ENCODE measurements around the gene DHX32.
"Not testable (repeated sequence)": the region's sequence is repeated elsewhere in the genome, so short reads cannot be mapped to it uniquely, and the experiment has no call there.

Gene DHX32

DNA sequence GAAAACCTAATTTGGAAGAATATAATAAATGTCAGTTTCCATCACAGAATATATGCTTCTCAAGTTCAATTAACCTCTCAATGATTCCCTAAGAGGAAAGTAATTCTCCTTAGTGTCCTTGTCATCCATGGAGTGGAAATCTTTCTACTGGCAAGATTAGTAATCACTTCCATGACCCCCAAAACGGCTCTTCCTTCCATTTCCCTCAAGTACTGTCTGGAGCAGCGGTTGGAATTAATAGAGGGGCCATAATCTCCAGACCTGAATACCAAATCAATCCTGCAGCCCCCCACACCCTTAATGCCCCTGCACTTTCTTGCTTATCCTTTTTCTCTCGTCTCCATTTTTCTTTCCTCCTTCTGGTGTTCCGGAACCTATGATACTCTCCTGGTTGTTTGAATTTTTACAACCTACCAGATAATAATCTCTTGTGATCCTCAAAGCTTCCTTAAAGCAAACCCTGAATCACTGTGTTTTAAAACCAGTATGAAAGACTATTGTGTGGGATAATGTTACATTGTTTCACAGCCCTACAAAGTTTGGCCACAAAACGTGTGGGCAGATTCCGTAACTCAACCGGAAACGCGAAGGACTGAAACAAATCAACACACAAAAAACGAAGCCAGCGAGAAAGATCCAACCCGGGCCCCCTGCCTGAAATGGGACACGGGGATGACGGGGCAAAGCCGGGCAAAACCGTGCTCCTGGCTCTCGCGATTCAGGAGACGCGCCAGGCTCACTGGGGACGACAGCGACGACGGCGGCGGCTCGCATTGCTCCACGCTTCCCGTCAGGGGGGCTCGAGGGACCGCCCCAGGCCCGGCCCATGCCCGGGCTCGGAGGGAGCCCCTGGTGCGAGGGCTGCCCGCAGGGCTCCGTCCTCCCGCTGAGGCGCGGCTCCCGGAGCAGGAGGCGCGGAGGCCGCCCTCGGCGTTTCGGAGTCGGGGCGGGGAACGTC, 14.3 kb upstream of the DHX32 start:
- DNase-seq (ENCODE audit: low spot score), result peak; percentile 61

DNA sequence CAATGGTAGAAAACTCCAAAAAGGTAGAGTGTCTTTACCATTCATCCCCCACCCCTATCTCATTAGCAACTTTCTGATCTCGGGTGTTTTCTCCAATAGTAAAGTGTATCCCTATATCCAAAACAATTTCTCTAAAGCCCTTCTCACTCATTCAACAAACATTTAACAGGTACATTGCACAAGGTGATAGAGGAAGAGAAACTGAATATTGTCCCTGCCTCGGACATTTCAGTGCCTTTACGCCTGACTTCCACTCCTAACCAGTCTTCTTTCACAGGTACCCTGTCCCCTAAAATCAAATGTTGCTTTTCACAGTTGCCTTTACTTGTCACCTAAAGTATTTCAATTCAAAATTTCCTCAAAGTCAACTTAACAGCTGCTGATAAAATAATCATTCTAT, 13.1 kb upstream of the DHX32 start:
- DNase-seq (ENCODE audit: low spot score), result not testable (repeated sequence)

DNA sequence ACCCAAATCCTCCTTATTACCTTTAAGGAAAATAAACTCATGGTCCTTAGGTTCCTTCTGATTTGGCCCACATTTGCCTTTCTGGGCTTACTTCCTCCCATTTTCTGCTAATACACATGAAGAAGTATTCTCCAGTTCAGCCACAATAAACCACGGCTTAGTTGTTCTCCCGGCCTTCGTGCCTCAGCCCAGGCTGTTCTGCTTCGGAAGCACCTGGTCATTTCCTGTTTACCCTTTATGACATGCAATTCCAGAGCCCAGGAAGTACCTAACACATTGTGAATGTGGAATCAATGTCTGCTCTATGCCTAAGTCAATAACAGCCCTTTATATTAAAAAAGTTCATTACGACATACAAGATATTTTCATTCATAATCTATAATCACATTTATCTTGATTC, 11.3 kb upstream of the DHX32 start:
- not testable (repeated sequence) for DNase-seq (ENCODE audit: low spot score)

DNA sequence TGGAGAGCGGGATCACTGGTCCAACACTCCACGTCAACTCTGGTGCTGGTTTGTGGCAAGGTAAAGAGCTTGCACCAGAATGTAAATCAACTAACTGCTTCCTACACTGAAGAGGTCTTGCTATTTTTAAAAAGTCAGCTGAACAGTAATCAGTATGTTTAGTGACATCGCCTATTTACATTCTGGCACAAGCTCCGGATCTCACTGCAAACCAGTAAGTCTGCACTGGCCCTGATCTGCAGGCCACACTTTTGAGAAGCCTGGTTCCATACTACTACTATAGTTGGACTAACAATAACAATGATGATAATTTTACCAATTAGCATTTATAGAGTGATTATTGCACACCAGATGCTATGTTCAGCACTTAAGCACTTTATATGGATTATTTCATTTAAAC, 8.3 kb upstream of the DHX32 start:
- not testable (repeated sequence) for DNase-seq (ENCODE audit: low spot score)

DNA sequence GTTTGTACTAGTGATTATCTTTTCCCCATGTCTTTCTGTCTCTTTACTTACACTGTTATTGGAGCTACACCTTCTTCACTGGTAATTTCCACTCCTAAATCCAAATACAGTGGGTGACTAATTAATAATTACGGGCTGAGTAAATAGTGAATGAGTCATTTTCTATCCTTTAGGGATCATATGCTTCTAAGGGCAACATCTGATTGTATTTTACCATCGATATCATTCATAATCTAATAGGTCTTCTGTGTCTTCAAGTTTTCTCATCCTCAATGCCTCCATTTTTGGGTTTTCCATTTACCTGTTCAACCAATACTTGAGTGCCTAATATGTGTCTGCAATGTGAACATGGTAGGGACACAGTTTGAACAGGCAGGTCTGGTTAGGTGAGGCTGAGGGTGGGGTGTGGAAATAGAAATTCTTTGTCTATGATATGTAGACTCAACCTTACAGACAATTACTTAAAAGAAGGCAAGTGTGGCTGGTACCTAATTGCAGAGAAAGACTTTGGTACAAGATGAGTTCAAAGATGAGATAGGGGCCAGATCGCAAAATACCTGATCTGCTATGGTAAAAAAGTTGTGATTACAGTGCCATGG, 5.9 kb upstream of the DHX32 start:
- no peak for DNase-seq (ENCODE audit: low spot score)

DNA sequence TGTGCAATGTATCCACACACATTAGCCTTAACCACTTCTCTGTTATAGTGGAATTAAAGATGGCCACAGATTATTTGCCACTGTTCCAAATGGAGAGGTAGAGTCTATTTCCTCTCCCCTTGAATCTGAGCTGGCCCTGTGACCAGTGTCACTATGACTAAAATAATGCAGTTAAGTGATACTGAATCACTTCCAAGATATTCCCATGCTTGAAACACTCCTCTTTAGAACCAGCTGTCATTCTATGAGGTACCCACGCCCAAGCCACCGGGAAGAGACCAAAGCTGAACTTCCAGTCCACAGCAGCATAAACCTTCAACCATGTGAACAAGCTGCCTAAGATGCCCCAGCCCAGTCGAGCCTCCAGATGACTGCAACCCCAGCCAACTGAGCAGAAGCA, 2.1 kb upstream of the DHX32 start:
- no peak for DNase-seq (ENCODE audit: low spot score)

DNA sequence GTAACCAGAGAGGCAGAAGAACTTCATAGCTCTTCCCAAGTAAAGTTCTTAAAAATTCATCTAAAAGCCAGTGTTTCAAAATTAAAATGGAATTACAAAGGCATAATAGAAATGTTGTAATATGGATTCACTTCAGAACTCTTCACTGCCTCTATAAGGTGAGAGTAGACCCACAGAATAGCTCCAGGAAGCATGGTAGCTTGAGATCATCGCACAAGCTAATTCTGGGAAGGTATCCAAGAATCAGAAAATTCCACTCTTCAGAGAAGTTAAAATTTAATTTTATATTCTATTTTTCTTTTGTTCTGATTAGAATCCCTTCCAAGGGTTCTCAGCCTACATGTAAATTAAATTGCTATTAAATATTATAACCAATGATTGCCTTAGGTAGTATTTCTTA, 1.5 kb upstream of the DHX32 start:
- DNase-seq (ENCODE audit: low spot score), result no peak

DNA sequence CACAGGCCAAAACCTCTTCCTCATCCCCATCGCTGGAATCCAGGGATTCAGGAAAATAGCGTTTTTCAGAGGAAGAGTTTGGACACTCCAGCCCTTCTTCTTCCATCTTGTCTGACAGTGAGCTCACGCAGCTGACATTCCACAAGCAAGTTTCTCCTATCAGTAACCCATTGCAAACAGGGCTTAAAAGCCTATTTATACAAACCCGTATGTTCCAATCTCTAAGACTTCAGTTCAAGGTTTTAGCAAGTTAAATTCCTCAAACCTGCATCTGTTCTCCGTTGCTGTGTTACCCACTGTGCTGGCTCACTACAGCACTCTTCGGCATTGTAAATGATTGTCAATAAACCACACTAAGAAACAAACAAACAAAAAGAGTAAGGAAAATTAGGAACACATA, 373 bp downstream of the DHX32 start:
- DNase-seq (ENCODE audit: low spot score), result no peak

DNA sequence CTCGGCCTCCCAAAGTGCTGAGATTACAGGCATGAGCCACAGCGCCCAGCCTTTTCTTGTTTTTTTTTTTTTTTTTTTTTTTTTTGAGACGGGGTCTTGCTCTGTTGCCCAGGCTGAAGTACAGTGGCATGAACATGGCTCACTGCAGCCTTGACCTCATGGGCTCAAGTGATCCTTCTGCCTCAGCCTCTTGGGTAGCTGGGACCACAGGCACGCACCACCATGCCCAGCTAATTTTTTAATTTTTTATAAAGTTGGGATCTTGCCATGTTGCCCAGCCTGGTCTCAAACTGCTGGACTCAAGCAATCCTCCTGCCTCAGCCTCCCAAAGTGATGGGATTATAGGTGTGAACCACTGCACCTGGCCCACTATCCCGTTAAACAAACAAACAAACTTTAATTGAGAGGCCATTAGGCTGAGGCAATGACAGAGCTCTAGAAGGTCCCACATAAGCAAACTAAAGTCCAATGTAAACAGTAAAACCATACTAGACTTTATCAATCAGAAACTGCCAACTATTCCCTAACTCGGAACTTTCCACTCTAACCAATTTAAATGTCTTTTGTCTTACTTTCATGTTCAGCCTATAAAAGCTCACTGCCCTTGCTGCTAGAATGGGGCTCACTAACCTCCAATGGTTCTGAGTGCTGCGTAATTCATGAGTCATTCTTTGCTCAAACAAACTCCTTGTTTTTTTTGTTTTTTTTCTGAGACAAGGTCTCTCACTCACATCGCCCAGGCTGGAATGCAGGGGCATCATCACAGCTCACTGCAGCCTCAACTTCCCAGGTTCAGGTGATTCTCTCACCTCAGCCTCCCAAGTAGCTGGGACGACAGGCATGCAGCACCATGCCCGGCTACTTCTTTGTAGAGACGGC, 1.9 kb downstream of the DHX32 start:
- DNase-seq (ENCODE audit: low spot score), result no peak

DNA sequence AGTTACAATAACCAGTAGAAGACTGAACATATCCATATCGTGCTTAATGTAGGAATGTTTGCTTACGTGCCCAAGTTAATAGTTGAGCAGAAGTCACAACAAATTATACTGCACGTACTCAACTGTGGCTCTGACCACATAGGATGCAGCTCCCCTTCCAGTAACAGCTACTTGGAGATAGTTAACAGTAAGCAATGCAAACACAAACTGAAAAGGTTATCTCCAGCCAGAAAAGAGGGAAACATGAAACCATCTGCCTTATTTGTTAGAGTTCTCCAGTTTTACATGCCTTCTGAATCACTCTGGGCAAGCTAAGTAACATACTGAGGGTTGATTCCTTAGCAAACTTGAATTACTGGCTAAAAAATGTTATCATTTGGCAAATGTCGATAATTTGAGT, 9.8 kb downstream of the DHX32 start:
- no peak for DNase-seq (ENCODE audit: low spot score)

DNA sequence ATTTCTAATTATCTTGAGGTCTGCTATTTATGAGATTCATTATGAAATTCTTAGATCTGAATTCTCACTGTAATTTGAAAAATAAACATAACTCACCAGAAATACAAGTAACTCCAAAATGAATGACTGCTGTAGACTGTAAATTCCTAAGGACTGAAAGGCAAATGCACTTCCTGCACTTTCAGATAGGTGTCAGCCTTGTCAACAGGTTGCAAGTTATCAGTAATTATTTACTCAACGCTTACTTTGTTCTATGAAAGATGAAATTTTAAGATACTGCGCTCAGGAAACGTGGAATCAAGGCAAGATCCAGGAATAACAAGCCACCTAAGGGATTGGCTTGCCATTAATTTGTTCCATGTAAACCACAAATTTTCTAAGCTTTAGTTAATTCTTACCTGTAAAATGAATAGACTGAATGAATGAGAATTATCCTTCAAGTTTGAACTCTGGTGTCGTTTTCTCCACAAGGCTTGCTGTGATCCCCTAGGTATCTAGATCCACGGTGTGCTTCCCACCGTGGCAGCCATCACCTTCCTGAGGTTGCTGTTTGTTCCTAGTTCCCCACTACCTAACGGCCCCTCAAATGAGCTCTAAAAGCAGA, 12.6 kb downstream of the DHX32 start:
- peak; percentile 55 for DNase-seq (ENCODE audit: low spot score)

DNA sequence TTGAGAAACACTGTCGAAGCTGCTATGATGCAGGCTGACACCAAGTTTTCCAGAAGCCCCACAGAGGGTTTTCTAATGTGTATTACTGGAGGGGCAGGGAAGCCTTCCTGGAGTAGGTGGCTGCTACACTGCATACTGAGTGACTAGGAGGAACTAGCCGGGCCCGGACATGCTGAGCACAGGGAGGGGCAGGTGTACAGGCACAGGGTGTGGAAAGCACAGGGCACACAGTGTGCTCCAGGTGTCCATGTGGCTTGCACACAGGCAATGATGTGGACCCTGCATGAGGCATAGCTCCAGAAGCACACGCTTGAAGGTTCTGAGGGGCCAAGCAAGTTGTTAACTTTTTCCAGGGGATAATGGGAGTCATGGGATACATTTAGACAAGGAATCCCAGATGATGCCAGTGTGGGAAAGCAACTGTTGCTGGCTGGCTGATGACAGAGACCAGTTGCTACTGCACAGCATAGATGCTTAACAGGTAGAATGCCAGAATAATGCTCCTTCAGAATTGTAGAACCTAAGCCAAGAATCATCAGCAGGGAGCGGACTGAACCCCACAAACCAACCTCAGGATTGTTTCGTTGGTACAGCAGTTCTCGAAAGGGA, 14.6 kb downstream of the DHX32 start:
- DNase-seq (ENCODE audit: low spot score), result no peak

DNA sequence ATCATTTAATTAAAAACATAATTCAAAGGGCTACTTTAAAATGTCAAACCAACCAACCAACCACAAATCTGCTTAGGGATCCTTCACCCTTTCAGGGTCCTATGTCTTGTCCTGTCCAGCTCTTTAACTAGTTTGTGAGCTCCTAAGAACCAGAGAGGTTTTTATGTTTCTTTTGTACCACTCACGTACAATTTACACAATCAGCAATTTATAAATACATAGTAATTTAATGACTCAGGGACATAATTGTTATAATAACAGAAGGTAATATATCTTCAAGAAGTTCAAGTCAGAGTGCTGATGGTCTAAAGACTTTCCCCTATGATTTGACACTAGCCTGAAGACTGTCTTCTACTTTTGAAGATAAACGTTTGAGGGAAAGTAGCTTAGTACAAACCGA, 16.0 kb downstream of the DHX32 start:
- DNase-seq (ENCODE audit: low spot score), result no peak

DNA sequence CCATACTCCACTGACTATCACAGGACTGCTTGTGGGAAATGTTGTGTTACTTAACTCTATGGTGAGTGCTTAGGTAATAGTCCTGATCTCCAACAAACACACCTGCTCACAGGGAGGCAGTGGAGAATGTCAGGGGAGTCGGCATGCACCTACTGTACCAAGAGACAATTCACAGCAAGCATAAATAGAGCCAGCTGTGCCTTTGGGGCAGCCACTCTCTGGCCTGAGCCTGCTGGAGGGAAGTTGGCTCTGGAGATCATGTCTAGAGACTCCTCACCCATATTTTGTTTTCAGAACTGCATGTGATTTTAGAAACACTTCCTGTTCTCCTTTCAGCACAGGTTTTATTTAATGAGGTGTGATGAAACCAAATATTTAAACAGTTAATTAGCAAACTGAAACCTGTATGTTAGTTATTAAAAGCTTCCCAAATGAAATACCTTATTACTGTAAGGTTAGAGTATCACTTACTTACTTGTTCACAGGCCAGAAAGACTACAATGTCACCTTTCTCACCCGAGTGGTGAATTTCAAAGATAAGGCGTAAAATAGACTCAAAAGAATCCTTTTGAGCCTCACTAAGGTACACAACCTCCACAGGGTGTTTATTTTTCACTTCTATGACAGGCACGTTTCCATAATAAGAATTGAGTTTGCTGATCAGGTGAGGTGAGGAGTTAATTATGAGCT, 21.8 kb downstream of the DHX32 start:
- no peak for DNase-seq (ENCODE audit: low spot score)

DNA sequence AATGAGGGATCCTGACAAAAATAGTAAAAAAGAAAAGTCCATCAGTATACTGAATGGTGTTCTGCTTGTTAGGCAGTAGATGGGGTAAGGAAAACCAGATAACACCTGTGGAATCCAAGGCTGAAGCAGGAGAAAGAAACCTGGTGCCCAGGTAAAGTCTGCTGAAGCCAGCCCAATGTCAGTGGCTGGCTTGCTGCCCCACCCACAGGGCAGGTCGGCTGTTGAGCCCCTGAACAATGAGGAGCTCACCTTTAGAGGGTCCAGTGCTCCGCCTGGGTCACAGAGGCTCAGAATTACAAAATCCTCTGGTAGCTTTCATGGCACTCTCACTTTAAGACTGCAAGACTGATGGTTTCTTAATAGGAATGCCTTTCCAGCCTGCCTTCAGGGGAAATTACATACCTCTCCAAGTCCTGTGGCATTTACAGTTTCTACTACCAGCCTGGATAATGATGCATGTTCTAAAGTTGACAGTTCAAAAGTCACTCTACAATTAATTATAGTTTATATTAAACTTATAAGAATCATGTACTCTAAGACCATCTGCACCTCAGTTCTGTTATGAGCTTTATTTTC, 23.8 kb downstream of the DHX32 start:
- DNase-seq (ENCODE audit: low spot score), result no peak

DNA sequence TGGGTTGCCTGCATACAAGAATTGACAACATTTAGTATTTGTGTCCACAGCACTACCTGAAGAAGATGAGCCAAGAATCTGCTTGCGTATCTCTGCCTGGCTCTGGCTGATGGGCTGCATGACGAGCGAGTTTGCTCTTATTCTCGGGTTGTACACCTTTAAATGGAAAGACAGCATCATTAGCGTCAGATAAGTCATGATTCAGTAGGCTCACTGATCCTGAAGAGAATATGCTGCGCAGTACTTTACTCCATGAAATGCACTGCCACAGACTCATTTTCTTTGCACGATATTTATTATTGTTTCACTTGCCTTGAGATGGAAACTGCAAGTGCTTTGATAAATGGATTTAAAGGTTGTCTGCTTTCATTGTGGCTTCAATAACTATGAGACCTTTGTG, 28.6 kb downstream of the DHX32 start:
- no peak for DNase-seq (ENCODE audit: low spot score)

DNA sequence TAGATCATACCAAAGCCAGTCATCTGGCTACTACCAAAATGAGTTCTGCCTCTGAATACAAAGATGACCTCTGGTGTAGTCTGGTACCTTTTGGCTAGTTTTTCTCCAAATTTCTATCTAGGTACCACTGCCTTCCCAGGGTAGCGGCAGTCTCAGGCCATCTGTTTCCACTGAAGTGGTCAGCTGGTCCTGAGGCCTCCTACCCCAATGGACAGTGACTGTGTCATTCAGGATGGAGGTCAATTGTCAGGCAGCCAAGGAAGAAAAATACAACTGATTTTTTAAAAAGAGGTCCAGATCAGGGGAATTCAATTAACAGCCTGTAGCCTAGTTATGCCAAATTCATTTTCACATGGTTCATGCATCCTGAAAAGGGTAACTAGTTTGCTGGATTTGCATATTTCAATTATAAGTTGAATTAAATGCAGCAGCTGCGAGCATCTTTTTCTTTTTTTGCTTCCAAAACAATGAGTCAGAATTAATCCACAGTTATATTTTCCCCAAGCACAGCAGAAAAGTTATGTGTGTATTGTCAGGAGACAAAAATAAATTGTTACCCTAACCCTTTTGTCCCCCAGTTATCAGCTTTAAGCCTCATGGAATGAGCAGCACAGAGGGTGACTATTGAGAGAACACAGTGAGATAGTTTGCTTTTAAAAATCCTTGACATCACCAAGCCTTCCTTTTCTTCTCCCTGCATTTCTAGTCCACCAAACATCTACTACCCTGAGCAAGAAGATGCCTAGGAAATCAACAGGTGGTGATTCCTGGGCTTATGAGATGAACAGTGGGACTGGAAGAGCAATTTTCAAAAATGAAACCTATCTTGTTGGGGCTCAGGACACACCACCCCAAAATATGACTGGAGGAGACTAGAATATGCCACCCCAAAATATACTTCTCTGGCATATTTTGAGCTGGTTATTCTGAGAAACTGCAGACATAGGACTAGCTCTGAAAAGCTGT, 30.0 kb downstream of the DHX32 start:
- no peak for DNase-seq (ENCODE audit: low spot score)

DNA sequence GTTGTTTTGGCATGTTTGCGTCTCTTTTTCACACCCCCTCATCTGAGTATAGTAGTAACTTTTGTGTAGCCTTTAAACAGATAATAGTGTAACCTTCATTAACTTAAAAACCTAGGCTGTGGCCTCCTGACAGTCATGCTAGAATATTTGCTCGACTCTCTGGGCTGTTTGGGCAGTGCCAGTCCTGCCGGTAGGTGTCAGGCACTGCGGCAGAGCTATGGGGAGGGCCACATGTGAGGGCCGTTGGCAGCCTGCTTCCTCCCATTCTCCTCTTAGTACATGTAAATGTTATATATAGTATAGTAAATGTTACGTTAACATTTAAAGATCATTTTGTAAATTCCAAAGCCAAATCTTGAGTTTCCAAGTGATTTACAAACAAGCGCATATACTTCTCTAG, 31.6 kb downstream of the DHX32 start:
- DNase-seq (ENCODE audit: low spot score), result no peak

DNA sequence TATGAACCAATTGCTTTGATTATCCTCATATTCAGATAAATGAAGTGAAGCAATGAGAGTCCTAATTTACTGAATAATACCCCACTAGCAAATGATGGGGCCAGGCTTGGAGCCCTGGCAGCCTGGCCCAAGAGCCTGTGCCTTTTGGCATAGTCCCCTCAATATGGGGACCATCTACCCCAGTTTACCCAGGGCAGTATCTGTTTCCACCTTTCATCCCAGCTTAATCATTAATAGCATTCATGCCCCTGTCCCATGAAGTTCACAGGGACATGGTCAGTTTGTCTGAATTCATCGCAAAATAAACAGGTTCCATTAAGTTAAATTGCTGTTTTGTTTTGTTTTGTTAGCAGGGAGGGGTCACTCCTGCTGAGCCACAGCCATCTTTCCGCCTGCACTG, 32.2 kb downstream of the DHX32 start:
- DNase-seq (ENCODE audit: low spot score), result no peak

DNA sequence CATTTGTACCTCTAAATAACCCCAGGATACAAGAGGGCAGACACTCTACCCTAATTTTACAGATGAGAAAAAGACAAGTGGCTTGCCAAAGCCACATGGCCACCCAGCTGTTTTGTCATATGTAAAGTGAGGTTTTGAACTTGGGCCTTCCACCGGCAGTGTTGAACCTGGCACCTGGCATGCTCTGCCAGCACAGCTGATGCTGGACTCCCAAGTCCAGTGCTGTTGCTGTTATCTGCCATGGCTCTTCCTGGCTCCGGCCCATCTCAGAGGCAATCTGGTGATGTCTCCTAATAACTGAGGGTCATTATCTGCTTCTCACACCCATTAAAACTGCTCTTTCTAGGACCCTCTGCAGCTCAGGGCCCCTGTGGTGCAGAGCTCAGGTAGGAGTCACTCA, 32.7 kb downstream of the DHX32 start:
- no peak for DNase-seq (ENCODE audit: low spot score)

Data from Ammon's horn (tissue), 1 donor.